Measurements from ENCODE around the gene ACTG2.

The ACTG2 gene

DNA sequence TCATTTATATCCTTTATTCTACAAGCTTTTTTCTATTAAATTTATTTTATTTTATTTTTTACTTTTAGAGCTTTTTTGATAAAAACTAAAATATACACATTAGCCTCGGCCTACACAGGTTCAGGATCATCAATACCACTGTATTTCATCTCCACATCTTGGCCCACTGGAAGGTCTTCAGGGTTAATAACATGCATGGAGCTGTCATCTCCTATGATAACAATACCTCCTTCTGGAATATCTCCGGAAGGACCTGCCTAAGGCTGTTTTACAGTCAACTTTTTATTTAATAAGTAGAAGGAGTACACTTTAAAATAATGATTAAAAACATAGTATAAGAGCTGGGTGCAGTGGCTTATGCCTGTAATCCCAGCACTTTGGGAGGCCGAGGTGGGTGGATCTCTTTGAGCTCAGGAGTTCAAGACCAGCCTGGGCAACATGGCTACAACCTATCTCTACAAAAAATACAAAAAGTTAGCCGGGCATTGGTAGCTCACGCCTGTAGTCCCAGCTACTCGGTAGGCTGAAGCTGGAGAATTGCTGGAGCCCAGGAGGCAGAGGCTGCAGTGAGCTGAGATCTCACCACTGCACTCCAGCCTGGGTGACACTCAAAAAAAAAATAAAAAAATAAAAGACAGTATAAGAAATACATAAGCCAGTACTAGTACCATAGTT lies 18.2 kb downstream of the ACTG2 start:
- DNase-seq = no peak
- H3K27me3 ChIP-seq (replicated peaks; ENCODE audit: control insufficient read depth, insufficient read depth, low read length, poor library complexity, severe bottlenecking) = no peaks in the 10 kb centered on the region
- peaks cover 3% of the 10 kb centered on the region for H3K4me1 ChIP-seq (ENCODE audit: control insufficient read depth, insufficient read depth, low read length, poor library complexity, severe bottlenecking)
- no peaks in the 10 kb centered on the region for H3K36me3 ChIP-seq (ENCODE audit: control insufficient read depth, insufficient read depth, low read length)
- no peak overlapping the region for H3K27ac ChIP-seq (ENCODE audit: insufficient read depth, low read length, poor library complexity, severe bottlenecking)
- H3K4me3 ChIP-seq (ENCODE audit: insufficient read depth, low read depth, low read length, poor library complexity, severe bottlenecking) = no peak overlapping the region
- H3K9me3 ChIP-seq (ENCODE audit: control insufficient read depth, low read length) = no peaks in the 10 kb centered on the region

DNA sequence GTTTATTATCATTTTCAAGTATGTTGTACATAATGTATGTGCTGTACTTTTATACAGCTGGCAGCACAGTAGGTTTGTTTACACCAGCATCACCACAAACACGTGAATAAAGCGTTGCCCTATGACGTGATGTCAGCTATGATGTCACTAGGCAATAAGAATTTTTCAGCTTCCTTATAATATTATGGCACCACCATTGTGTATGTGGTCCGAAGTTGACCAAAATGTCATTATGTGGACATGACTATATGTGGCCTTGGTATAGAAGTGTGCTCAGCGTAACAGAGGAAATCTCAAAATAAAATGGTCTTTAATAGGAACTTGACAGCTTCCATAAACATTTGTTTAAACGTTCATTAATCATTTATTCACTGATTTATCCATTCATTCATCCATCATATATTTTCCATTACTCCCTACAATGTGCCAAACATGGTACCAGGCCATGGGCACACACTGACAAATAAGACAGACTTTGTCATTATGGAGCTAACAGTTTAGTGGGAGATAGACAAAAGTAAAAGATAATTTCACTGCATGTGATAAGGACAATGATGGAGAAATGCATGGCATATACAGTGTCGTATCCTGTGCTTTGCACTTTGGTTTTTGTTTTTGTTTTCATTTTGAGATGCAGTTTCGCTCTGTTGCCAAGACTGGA lies 18.9 kb downstream of the ACTG2 start:
- Histone ChIP-seq H3K27me3 (replicated peaks; ENCODE audit: control insufficient read depth, insufficient read depth, low read length, poor library complexity, severe bottlenecking) (no peaks in the 10 kb centered on the region), H3K9me3 (ENCODE audit: control insufficient read depth, low read length) (no peaks in the 10 kb centered on the region), H3K4me3 (ENCODE audit: insufficient read depth, low read depth, low read length, poor library complexity, severe bottlenecking) (no peak overlapping the region), H3K4me1 (ENCODE audit: control insufficient read depth, insufficient read depth, low read length, poor library complexity, severe bottlenecking) (peaks cover 3% of the 10 kb centered on the region), H3K36me3 (ENCODE audit: control insufficient read depth, insufficient read depth, low read length) (no peaks in the 10 kb centered on the region), H3K27ac (ENCODE audit: insufficient read depth, low read length, poor library complexity, severe bottlenecking) (no peak overlapping the region)
- DNase-seq = no peak

DNA sequence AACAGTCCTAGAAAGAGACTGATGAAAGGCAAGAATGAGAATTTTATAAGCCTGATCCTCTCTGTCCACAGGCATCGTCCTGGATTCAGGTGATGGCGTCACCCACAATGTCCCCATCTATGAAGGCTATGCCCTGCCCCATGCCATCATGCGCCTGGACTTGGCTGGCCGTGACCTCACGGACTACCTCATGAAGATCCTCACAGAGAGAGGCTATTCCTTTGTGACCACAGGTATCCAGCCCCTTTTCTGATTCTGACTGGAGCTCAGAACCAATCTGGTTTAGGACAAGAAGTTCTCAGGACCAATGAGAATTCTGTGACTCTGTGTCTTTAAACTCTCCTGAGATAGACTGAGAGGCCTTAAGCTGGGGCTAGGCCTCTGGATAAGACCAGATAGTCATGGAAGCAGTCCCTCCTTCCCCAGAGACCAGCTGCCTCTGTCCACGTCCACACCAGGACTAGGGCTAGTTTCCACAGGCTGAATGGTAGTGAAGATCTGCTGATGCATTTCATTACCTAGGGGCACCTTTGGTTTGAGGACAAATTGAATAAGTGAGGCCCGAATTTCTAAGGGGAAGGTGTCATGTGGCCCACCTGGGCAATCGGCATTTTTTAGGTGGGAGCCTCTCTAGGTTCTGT lies 20.7 kb downstream of the ACTG2 start:
- Histone ChIP-seq H3K4me3 (ENCODE audit: insufficient read depth, low read depth, low read length, poor library complexity, severe bottlenecking) (no peak overlapping the region), H3K36me3 (ENCODE audit: control insufficient read depth, insufficient read depth, low read length) (no peaks in the 10 kb centered on the region), H3K27ac (ENCODE audit: insufficient read depth, low read length, poor library complexity, severe bottlenecking) (no peak overlapping the region), H3K4me1 (ENCODE audit: control insufficient read depth, insufficient read depth, low read length, poor library complexity, severe bottlenecking) (no peaks in the 10 kb centered on the region), H3K9me3 (ENCODE audit: control insufficient read depth, low read length) (no peaks in the 10 kb centered on the region), H3K27me3 (replicated peaks; ENCODE audit: control insufficient read depth, insufficient read depth, low read length, poor library complexity, severe bottlenecking) (no peaks in the 10 kb centered on the region)
- no peak for DNase-seq

DNA sequence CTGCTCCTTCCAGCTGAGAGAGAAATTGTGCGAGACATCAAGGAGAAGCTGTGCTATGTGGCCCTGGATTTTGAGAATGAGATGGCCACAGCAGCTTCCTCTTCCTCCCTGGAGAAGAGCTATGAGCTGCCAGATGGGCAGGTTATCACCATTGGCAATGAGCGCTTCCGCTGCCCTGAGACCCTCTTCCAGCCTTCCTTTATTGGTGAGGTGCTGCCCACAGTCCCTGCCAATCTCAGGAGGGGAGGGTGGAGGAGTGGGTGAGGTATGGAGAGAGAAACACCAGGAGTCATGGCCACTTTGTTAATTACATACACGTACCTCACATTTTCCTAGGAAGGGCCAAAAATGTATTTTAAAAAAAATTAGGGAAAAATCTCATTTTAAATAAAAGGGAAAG lies 21.9 kb downstream of the ACTG2 start:
- Histone ChIP-seq H3K36me3 (ENCODE audit: control insufficient read depth, insufficient read depth, low read length) (no peaks in the 10 kb centered on the region), H3K4me3 (ENCODE audit: insufficient read depth, low read depth, low read length, poor library complexity, severe bottlenecking) (no peak overlapping the region), H3K9me3 (ENCODE audit: control insufficient read depth, low read length) (no peaks in the 10 kb centered on the region), H3K27ac (ENCODE audit: insufficient read depth, low read length, poor library complexity, severe bottlenecking) (no peak overlapping the region), H3K27me3 (replicated peaks; ENCODE audit: control insufficient read depth, insufficient read depth, low read length, poor library complexity, severe bottlenecking) (no peaks in the 10 kb centered on the region), H3K4me1 (ENCODE audit: control insufficient read depth, insufficient read depth, low read length, poor library complexity, severe bottlenecking) (no peaks in the 10 kb centered on the region)
- no peak for DNase-seq

DNA sequence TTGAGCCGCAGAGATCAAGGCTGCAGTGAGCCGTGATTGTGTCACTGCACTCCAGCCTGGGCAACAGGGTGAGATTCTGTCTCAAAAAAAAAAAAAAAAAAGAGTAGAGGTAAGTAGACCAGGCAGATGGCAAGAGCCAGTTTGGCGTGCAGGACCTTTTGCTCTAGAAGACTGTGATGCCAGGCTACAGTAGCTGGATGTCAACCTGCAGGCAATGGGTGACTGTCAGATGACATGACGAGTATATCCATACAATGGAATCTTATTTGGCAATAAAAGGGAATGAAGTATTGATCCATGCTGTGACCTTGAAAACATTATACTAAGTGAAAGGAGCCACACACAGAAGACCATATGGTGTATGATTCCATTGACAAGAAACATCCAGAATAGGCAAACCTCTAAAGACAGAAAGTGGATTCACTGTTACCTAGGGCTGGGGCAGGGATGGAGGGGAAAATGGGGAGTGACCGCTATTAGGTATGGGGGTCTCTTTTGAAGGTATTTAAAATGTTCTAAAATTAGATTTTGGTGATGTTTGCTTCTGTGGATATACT lies 22.7 kb downstream of the ACTG2 start:
- H3K36me3 ChIP-seq (ENCODE audit: control insufficient read depth, insufficient read depth, low read length) = no peaks in the 10 kb centered on the region
- DNase-seq = no peak
- H3K4me1 ChIP-seq (ENCODE audit: control insufficient read depth, insufficient read depth, low read length, poor library complexity, severe bottlenecking) = no peaks in the 10 kb centered on the region
- no peaks in the 10 kb centered on the region for H3K27me3 ChIP-seq (replicated peaks; ENCODE audit: control insufficient read depth, insufficient read depth, low read length, poor library complexity, severe bottlenecking)
- H3K4me3 ChIP-seq (ENCODE audit: insufficient read depth, low read depth, low read length, poor library complexity, severe bottlenecking) = no peak overlapping the region
- H3K9me3 ChIP-seq (ENCODE audit: control insufficient read depth, low read length) = no peaks in the 10 kb centered on the region
- H3K27ac ChIP-seq (ENCODE audit: insufficient read depth, low read length, poor library complexity, severe bottlenecking) = no peak overlapping the region

DNA sequence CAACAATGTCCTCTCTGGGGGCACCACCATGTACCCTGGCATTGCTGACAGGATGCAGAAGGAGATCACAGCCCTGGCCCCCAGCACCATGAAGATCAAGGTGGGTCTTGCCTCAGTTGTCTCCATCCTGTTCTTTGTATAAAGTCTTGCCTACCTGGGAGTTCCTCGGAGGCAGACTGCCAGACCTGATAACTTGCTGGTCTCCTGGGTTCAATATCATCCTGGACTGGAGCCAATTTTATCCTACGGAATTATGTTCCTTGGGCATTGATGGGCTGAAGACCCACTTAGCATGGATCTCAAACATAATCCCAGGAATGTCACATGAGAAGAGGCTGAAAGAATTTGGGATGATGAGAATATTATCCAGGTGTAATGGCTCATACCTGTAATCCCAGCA lies 23.9 kb downstream of the ACTG2 start:
- DNase-seq = no peak
- Histone ChIP-seq H3K36me3 (ENCODE audit: control insufficient read depth, insufficient read depth, low read length) (no peaks in the 10 kb centered on the region), H3K4me3 (ENCODE audit: insufficient read depth, low read depth, low read length, poor library complexity, severe bottlenecking) (no peak overlapping the region), H3K4me1 (ENCODE audit: control insufficient read depth, insufficient read depth, low read length, poor library complexity, severe bottlenecking) (no peaks in the 10 kb centered on the region), H3K27ac (ENCODE audit: insufficient read depth, low read length, poor library complexity, severe bottlenecking) (no peak overlapping the region), H3K27me3 (replicated peaks; ENCODE audit: control insufficient read depth, insufficient read depth, low read length, poor library complexity, severe bottlenecking) (no peaks in the 10 kb centered on the region), H3K9me3 (ENCODE audit: control insufficient read depth, low read length) (no peaks in the 10 kb centered on the region)

DNA sequence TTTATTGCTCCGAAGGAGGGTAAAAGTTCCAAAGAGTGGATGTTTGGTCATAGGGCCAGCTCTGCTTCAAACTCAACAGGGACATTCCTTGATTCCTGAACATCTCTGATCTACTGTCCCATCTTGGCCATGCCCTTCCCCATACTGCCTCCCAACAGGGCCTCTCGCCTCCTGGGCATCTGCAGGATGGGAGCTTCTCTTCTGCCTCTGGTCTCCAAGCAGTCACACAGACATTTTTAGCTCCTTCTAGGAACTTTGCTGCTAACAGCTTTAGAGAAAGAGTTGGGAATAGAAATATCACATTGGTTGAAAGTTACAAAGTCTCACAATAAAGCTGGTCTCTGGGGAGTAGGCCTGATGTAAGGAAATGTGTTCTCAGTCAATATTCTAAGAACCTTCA lies 24.5 kb downstream of the ACTG2 start:
- no peak overlapping the region for H3K27ac ChIP-seq (ENCODE audit: insufficient read depth, low read length, poor library complexity, severe bottlenecking)
- H3K4me1 ChIP-seq (ENCODE audit: control insufficient read depth, insufficient read depth, low read length, poor library complexity, severe bottlenecking) = no peaks in the 10 kb centered on the region
- H3K27me3 ChIP-seq (replicated peaks; ENCODE audit: control insufficient read depth, insufficient read depth, low read length, poor library complexity, severe bottlenecking) = no peaks in the 10 kb centered on the region
- H3K9me3 ChIP-seq (ENCODE audit: control insufficient read depth, low read length) = no peaks in the 10 kb centered on the region
- no peak for DNase-seq
- H3K4me3 ChIP-seq (ENCODE audit: insufficient read depth, low read depth, low read length, poor library complexity, severe bottlenecking) = no peak overlapping the region
- H3K36me3 ChIP-seq (ENCODE audit: control insufficient read depth, insufficient read depth, low read length) = no peaks in the 10 kb centered on the region

DNA sequence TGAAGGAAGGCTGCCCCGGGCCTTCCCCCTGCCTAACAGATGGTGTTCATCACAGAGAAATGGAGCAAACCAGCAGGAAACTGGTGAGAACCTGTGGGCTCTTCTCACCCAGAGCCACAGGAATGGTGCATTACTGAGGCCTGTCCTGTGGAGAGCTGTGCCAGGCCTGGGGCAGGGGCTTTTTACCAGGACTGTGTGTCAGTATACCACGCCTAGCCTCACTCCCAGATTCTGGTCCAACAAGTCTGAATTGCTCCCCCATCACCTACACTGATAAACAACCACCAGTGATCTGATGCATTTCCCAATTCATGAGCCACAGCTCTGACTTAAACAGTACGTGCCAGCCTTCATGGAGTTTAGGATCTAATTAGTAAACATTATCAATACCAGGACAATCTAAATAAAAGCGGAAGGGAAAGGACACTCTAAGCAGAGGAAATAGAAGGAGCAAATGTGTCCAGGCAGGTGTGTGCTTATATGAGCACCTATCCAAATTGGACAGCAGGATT lies 24.9 kb downstream of the ACTG2 start:
- no peak overlapping the region for H3K27ac ChIP-seq (ENCODE audit: insufficient read depth, low read length, poor library complexity, severe bottlenecking)
- no peaks in the 10 kb centered on the region for H3K9me3 ChIP-seq (ENCODE audit: control insufficient read depth, low read length)
- DNase-seq = no peak
- no peaks in the 10 kb centered on the region for H3K4me1 ChIP-seq (ENCODE audit: control insufficient read depth, insufficient read depth, low read length, poor library complexity, severe bottlenecking)
- H3K27me3 ChIP-seq (replicated peaks; ENCODE audit: control insufficient read depth, insufficient read depth, low read length, poor library complexity, severe bottlenecking) = no peaks in the 10 kb centered on the region
- H3K4me3 ChIP-seq (ENCODE audit: insufficient read depth, low read depth, low read length, poor library complexity, severe bottlenecking) = no peak overlapping the region
- H3K36me3 ChIP-seq (ENCODE audit: control insufficient read depth, insufficient read depth, low read length) = no peaks in the 10 kb centered on the region

DNA sequence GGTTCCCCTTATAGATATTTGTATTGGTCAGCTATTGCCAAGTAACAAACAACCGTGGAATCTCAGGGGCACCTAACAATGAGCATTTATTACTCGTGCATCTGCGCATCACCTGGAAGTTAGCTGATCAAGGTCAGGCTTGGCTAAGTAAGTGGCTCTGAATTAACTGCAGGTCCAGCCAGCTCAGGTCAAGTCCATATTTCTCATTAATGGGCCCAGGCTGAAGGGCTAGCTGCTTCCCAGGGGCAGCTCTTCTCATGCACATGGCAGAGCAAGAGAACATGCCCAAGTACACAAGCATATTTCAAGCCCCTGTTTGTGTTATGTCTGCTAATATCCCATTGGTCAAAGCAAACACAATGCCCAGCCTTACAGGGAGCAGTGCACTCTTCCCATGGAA lies 26.0 kb downstream of the ACTG2 start:
- Histone ChIP-seq H3K4me3 (ENCODE audit: insufficient read depth, low read depth, low read length, poor library complexity, severe bottlenecking) (no peak overlapping the region), H3K4me1 (ENCODE audit: control insufficient read depth, insufficient read depth, low read length, poor library complexity, severe bottlenecking) (no peaks in the 10 kb centered on the region), H3K9me3 (ENCODE audit: control insufficient read depth, low read length) (no peaks in the 10 kb centered on the region), H3K27me3 (replicated peaks; ENCODE audit: control insufficient read depth, insufficient read depth, low read length, poor library complexity, severe bottlenecking) (no peaks in the 10 kb centered on the region), H3K27ac (ENCODE audit: insufficient read depth, low read length, poor library complexity, severe bottlenecking) (no peak overlapping the region), H3K36me3 (ENCODE audit: control insufficient read depth, insufficient read depth, low read length) (no peaks in the 10 kb centered on the region)
- no peak for DNase-seq

Measured in effector memory CD4-positive, alpha-beta T cell (primary cell).